Retina (tissue), 1 donor: ENCODE results near the gene ALDH4A1.

Experiments
- DNase-seq: peaks from one replicate; pipeline ENCODE4 v3.0.0-alpha.2; 2016

The ALDH4A1 gene

GRCh38 chr1:18922319-18922726 is 20.0 kb upstream of the ALDH4A1 start:
- peak; percentile 72 for DNase-seq

GRCh38 chr1:18921516-18922251 is 19.3 kb upstream of the ALDH4A1 start:
- no peak for DNase-seq

GRCh38 chr1:18920931-18921330 is 18.6 kb upstream of the ALDH4A1 start:
- no peak for DNase-seq

- no peak for DNase-seq
Measured at GRCh38 chr1:18919956-18920355, 17.6 kb upstream of the ALDH4A1 start.

- peak; percentile 47 for DNase-seq
Measured at GRCh38 chr1:18919197-18919905, 17.0 kb upstream of the ALDH4A1 start.

- no peak for DNase-seq
Measured at GRCh38 chr1:18918417-18918816, 16.1 kb upstream of the ALDH4A1 start.

GRCh38 chr1:18917071-18917799 is 14.9 kb upstream of the ALDH4A1 start:
- DNase-seq, result no peak

GRCh38 chr1:18915341-18915740 is 13.0 kb upstream of the ALDH4A1 start:
- no peak for DNase-seq

- peak; percentile 90 for DNase-seq
Measured at GRCh38 chr1:18913065-18913835, 10.9 kb upstream of the ALDH4A1 start.

- DNase-seq, result no peak
Measured at GRCh38 chr1:18912550-18912949, 10.2 kb upstream of the ALDH4A1 start.

GRCh38 chr1:18908911-18909771 is 6.8 kb upstream of the ALDH4A1 start:
- no peak for DNase-seq

- no peak for DNase-seq
Measured at GRCh38 chr1:18907917-18908845, 5.8 kb upstream of the ALDH4A1 start.

- DNase-seq, result peak; percentile 85
Measured at GRCh38 chr1:18907021-18907916, 4.9 kb upstream of the ALDH4A1 start.

- no peak for DNase-seq
Measured at GRCh38 chr1:18903291-18903756, 969 bp upstream of the ALDH4A1 start.

GRCh38 chr1:18901952-18902522 is 318 bp downstream of the ALDH4A1 start:
- DNase-seq, result no peak

- DNase-seq, result no peak
Measured at GRCh38 chr1:18901147-18901951, 1.0 kb downstream of the ALDH4A1 start.

GRCh38 chr1:18900303-18900841 is 2.0 kb downstream of the ALDH4A1 start:
- DNase-seq, result no peak
